Naive thymus-derived CD4-positive, alpha-beta T cell (primary cell): Measurements from ENCODE around the gene HMCN1. TPM values are rescaled to one million over a fixed set of nuclear protein-coding genes. Genes with fewer than 3 reads are reported as not detected.
"Not testable (repeated sequence)": the region's sequence is repeated elsewhere in the genome, so short reads cannot be mapped to it uniquely, and the experiment has no call there.

Experiments used
- ATAC-seq: fragments of 150-1000 bp; cut with Tn5 transposase; 2 replicates; pipeline ENCODE4 v1.10.0; 2021; ENCODE audit warnings: mild to moderate bottlenecking, moderate library complexity
- CTCF ChIA-PET: fragments of 350-600 bp; sonication (Branson Sonifier 250); formaldehyde crosslinking; loops from one replicate; lab custom pipeline; 2021; ENCODE audit warnings: antibody characterized with exemption; lab: Charles Lee
- POLR2A ChIA-PET: fragments of 350-600 bp; sonication (Branson Sonifier 250); formaldehyde crosslinking; loops from one replicate; lab custom pipeline; 2021; ENCODE audit warnings: antibody characterized with exemption, inconsistent platforms; lab: Charles Lee
- DNase-seq, 9 donors: peaks; one replicate each; pipeline versions ENCODE4 v3.0.0 to v3.0.0-alpha.2; 2020 to 2022; ENCODE audit warnings: mixed read lengths in 1 of 9
- H3K27ac ChIP-seq: one replicate; pipeline ENCODE4 v1.7.0; 2013; ENCODE audit warnings: mild to moderate bottlenecking, low read depth, low read length, moderate library complexity
- H3K27me3 ChIP-seq, 2 donors: one replicate each; pipeline ENCODE4 v1.7.0; 2013; ENCODE audit warnings: low read length in 2 of 2, mild to moderate bottlenecking in 2 of 2, moderate library complexity in 2 of 2; ENCODE audit not compliant: control insufficient read depth in 2 of 2, insufficient read depth in 2 of 2
- H3K36me3 ChIP-seq, 3 experiments: 1 replicate in 2 of 3; 2 replicates in 1 of 3; pipeline ENCODE4 v1.7.0; 2013; ENCODE audit warnings: low read length in 3 of 3, mild to moderate bottlenecking in 3 of 3, moderate library complexity in 1 of 3; ENCODE audit not compliant: insufficient read depth in 3 of 3, control insufficient read depth in 2 of 3
- H3K4me1 ChIP-seq, 2 donors: one replicate each; pipeline ENCODE4 v1.7.0; 2013; ENCODE audit warnings: low read length in 2 of 2, mild to moderate bottlenecking in 2 of 2, moderate library complexity in 1 of 2; ENCODE audit not compliant: control insufficient read depth in 2 of 2, insufficient read depth in 2 of 2
- H3K4me3 ChIP-seq: 2 replicates; pipeline ENCODE4 v1.7.0; 2013; ENCODE audit warnings: mild to moderate bottlenecking, low read length
- H3K9me3 ChIP-seq, 3 experiments: 1 replicate in 2 of 3; 2 replicates in 1 of 3; pipeline ENCODE4 v1.7.0; 2013; ENCODE audit warnings: low read length in 3 of 3; ENCODE audit not compliant: control insufficient read depth in 2 of 3
- H3K27ac Mint-ChIP-seq, 9 donors: one replicate each; pipeline ENCODE4 v1.8.0; 2020 to 2022; ENCODE audit warnings: mixed read lengths in 9 of 9, mild to moderate bottlenecking in 8 of 9, moderate library complexity in 5 of 9, inconsistent platforms in 2 of 9
- H3K27me3 Mint-ChIP-seq, 5 donors: one replicate each; pipeline ENCODE4 v1.8.0; 2021 to 2022; ENCODE audit warnings: mixed read lengths in 5 of 5, mild to moderate bottlenecking in 1 of 5
- H3K36me3 Mint-ChIP-seq, 5 donors: one replicate each; pipeline ENCODE4 v1.8.0; 2020 to 2022; ENCODE audit warnings: mixed read lengths in 5 of 5, mild to moderate bottlenecking in 3 of 5, inconsistent platforms in 1 of 5
- H3K4me1 Mint-ChIP-seq, 7 donors: one replicate each; pipeline ENCODE4 v1.8.0; 2020 to 2022; ENCODE audit warnings: mixed read lengths in 7 of 7, mild to moderate bottlenecking in 3 of 7, inconsistent platforms in 1 of 7
- H3K4me3 Mint-ChIP-seq, 10 donors: one replicate each; pipeline ENCODE4 v1.8.0; 2020 to 2022; ENCODE audit warnings: mild to moderate bottlenecking in 10 of 10, mixed read lengths in 10 of 10, moderate library complexity in 6 of 10, inconsistent platforms in 2 of 10
- H3K9me3 Mint-ChIP-seq, 11 donors: one replicate each; pipeline ENCODE4 v1.8.0; 2020 to 2022; ENCODE audit warnings: mixed read lengths in 11 of 11, mild to moderate bottlenecking in 4 of 11, inconsistent platforms in 1 of 11, moderate library complexity in 1 of 11
- intact Hi-C, 2 donors: fragments of 100-400 bp; cut with micrococcal nuclease; formaldehyde crosslinking; loops; one replicate each; pipeline ENCODE4 v1.15.1; 2023
- polyA plus RNA-seq, 2 donors: library from polyadenylated mRNA; unstranded; fragments of 300-500 nt; fragmentation: Illumina TruSeq; gene quantifications; one replicate each; pipeline ENCODE4 v1.2.3, GENCODE V29; 2021
- total RNA-seq, 6 experiments: library from RNA in 5 of 6; stranded (reverse) in 5 of 6; gene quantifications; 1 replicate in 5 of 6; 2 replicates in 1 of 6; pipeline ENCODE4 v1.2.3 and lab custom pipeline; 2021 to 2026

Gene HMCN1
- total and polyA plus RNA-seq, 7 experiments from 2014 or later = under 0.01 to 0.19 (median 0.16) TPM; not detected in 3

- ATAC-seq (no peak), DNase-seq (no peak)
- ChIA-PET POLR2A (no interaction called here), CTCF (interaction anchor here (0.5 to 1.7 kb wide), 2 partner anchors 119 to 171 kb away, joined by 3 to 6 read pairs; no protein-coding TSS in a partner anchor)
- Mint-ChIP-seq H3K4me1 (no peaks in the 10 kb centered on the region), H3K9me3 (peaks cover 0 to 3% (median 0%) of the 10 kb centered on the region in 11 donors), H3K27me3 (peaks cover 4 to 13% (median 8%) of the 10 kb centered on the region in 5 donors), H3K36me3 (no peaks in the 10 kb centered on the region), H3K27ac (no peak overlapping the region), H3K4me3 (no peak overlapping the region)
- Histone ChIP-seq H3K9me3 (no peaks in the 10 kb centered on the region), H3K27ac (no peak overlapping the region), H3K36me3 (no peaks in the 10 kb centered on the region), H3K4me1 (no peaks in the 10 kb centered on the region), H3K27me3 (no peaks in the 10 kb centered on the region), H3K4me3 (no peak overlapping the region)
- intact Hi-C loops = loop anchor here (1.0 to 5.0 kb wide), 5 partner anchors 58 to 832 kb away; partner anchors contain the start of gene PRG4 (in 1 of the 2)
Measured at GRCh38 chr1:186154651-186155050, 420.5 kb downstream of the HMCN1 start.

GRCh38 chr1:186155594-186155993, 421.4 kb downstream of the HMCN1 start:
- Histone ChIP-seq H3K4me1 (no peaks in the 10 kb centered on the region), H3K36me3 (no peaks in the 10 kb centered on the region), H3K27ac (no peak overlapping the region), H3K9me3 (no peaks in the 10 kb centered on the region), H3K4me3 (no peak overlapping the region), H3K27me3 (no peaks in the 10 kb centered on the region)
- Mint-ChIP-seq H3K4me1 (no peaks in the 10 kb centered on the region), H3K36me3 (no peaks in the 10 kb centered on the region), H3K4me3 (no peak overlapping the region), H3K27ac (no peak overlapping the region), H3K9me3 (peaks cover 0 to 6% (median 0%) of the 10 kb centered on the region in 11 donors), H3K27me3 (peaks cover 4 to 13% (median 8%) of the 10 kb centered on the region in 5 donors)
- intact Hi-C loops = loop anchor here (1.0 to 5.0 kb wide), 5 partner anchors 57 to 831 kb away; partner anchors contain the start of gene PRG4 (in 1 of the 2)
- ATAC-seq (peak; percentile 37), DNase-seq (peak in 3 of 9 donors; percentile 2 to 4 (median 2))
- ChIA-PET CTCF (interaction anchor here (0.5 to 1.7 kb wide), 4 partner anchors 8 to 379 kb away, joined by 3 to 6 read pairs (median 3); no protein-coding TSS in a partner anchor), POLR2A (no interaction called here)

- H3K27ac ChIP-seq, H3K4me3 Mint-ChIP-seq, ATAC-seq, CTCF ChIA-PET, H3K36me3 Mint-ChIP-seq, H3K36me3 ChIP-seq, intact Hi-C loops, H3K4me3 ChIP-seq, H3K9me3 ChIP-seq, H3K4me1 Mint-ChIP-seq, H3K27ac Mint-ChIP-seq, POLR2A ChIA-PET, DNase-seq, H3K27me3 ChIP-seq, H3K4me1 ChIP-seq: not testable (repeated sequence)
- Mint-ChIP-seq H3K9me3 (peaks cover 0 to 23% (median 10%) of the 10 kb centered on the region in 11 donors), H3K27me3 (peaks cover 4 to 30% (median 19%) of the 10 kb centered on the region in 5 donors)
Measured at GRCh38 chr1:186162895-186163294, 428.7 kb downstream of the HMCN1 start.

GRCh38 chr1:186164773-186165172, 430.6 kb downstream of the HMCN1 start:
- ChIA-PET POLR2A (no interaction called here), CTCF (no interaction called here)
- no peaks in the 10 kb centered on the region for H3K9me3 ChIP-seq
- Mint-ChIP-seq H3K9me3 (peaks cover 0 to 20% (median 9%) of the 10 kb centered on the region in 11 donors), H3K4me1 (no peaks in the 10 kb centered on the region), H3K27ac (no peak overlapping the region), H3K36me3 (peaks cover 0 to 5% (median 0%) of the 10 kb centered on the region in 5 donors), H3K4me3 (no peak overlapping the region), H3K27me3 (peaks cover 9 to 48% (median 23%) of the 10 kb centered on the region in 5 donors)
- H3K27me3 ChIP-seq = no peaks in the 10 kb centered on the region
- H3K4me1 ChIP-seq = no peaks in the 10 kb centered on the region
- intact Hi-C loops = no loop called here
- H3K4me3 ChIP-seq = no peak overlapping the region
- DNase-seq (no peak), ATAC-seq (no peak)
- H3K36me3 ChIP-seq = no peaks in the 10 kb centered on the region
- no peak overlapping the region for H3K27ac ChIP-seq

- H3K27me3 ChIP-seq = no peaks in the 10 kb centered on the region
- DNase-seq (no peak), ATAC-seq (no peak)
- H3K36me3 ChIP-seq = no peaks in the 10 kb centered on the region
- ChIA-PET CTCF (no interaction called here), POLR2A (no interaction called here)
- Mint-ChIP-seq H3K27ac (no peak overlapping the region), H3K4me3 (no peak overlapping the region), H3K27me3 (peaks cover 15 to 54% (median 28%) of the 10 kb centered on the region in 5 donors), H3K9me3 (peaks cover 0 to 20% (median 9%) of the 10 kb centered on the region in 11 donors), H3K4me1 (no peaks in the 10 kb centered on the region), H3K36me3 (peaks cover 0 to 5% (median 0%) of the 10 kb centered on the region in 5 donors)
- H3K4me1 ChIP-seq = no peaks in the 10 kb centered on the region
- no peaks in the 10 kb centered on the region for H3K9me3 ChIP-seq
- H3K27ac ChIP-seq = no peak overlapping the region
- intact Hi-C loops = no loop called here
- H3K4me3 ChIP-seq = no peak overlapping the region
Measured at GRCh38 chr1:186165303-186165702, 431.1 kb downstream of the HMCN1 start.

GRCh38 chr1:186167096-186167668, 433.0 kb downstream of the HMCN1 start:
- ChIA-PET POLR2A (no interaction called here), CTCF (no interaction called here)
- peaks cover 0 to 15% (median 3%) of the 10 kb centered on the region in 11 donors for H3K9me3 Mint-ChIP-seq
- H3K27me3 Mint-ChIP-seq = peaks cover 22 to 50% (median 27%) of the 10 kb centered on the region in 5 donors
- DNase-seq (no peak), ATAC-seq (no peak)
- no peaks in the 10 kb centered on the region for H3K4me1 Mint-ChIP-seq
- peaks cover 0 to 5% (median 0%) of the 10 kb centered on the region in 5 donors for H3K36me3 Mint-ChIP-seq
- no peaks in the 10 kb centered on the region for H3K36me3 ChIP-seq
- no peaks in the 10 kb centered on the region for H3K27me3 ChIP-seq
- H3K27ac Mint-ChIP-seq = no peak overlapping the region
- no peaks in the 10 kb centered on the region for H3K9me3 ChIP-seq
- intact Hi-C loops = no loop called here
- no peaks in the 10 kb centered on the region for H3K4me1 ChIP-seq
- H3K4me3 Mint-ChIP-seq = no peak overlapping the region
- H3K27ac ChIP-seq = no peak overlapping the region
- H3K4me3 ChIP-seq = no peak overlapping the region
